Stimulated activated CD8-positive, alpha-beta memory T cell treated with anti-CD3 and anti-CD28 coated beads, Interleukin-7, amount 100 ng/mL, for 24 hours (primary cell): ENCODE measurements around the gene IRAK2.

Source experiments
- DNase-seq: peaks from one replicate; pipeline ENCODE4 v3.0.0-alpha.2; 2020; ENCODE audit warnings: low read depth

The IRAK2 gene

GRCh38 chr3:10189557-10190354 is 25.0 kb downstream of the IRAK2 start:
- DNase-seq: no peak

GRCh38 chr3:10192953-10193691 is 28.4 kb downstream of the IRAK2 start:
- DNase-seq: no peak

- no peak for DNase-seq
These were observed 29.1 kb downstream of the IRAK2 start for GRCh38 chr3:10193692-10194327.

GRCh38 chr3:10194328-10195071 is 29.8 kb downstream of the IRAK2 start:
- DNase-seq: no peak

- no peak for DNase-seq
These were observed 30.8 kb downstream of the IRAK2 start for GRCh38 chr3:10195366-10196089.

- DNase-seq: no peak
These were observed 31.8 kb downstream of the IRAK2 start for GRCh38 chr3:10196389-10197052.

GRCh38 chr3:10198226-10198625 is 33.5 kb downstream of the IRAK2 start:
- no peak for DNase-seq

GRCh38 chr3:10198761-10199649 is 34.3 kb downstream of the IRAK2 start:
- no peak for DNase-seq

GRCh38 chr3:10204921-10205320 is 40.2 kb downstream of the IRAK2 start:
- DNase-seq: no peak

GRCh38 chr3:10205451-10206165 is 40.9 kb downstream of the IRAK2 start:
- no peak for DNase-seq

- no peak for DNase-seq
These were observed 41.4 kb downstream of the IRAK2 start for GRCh38 chr3:10206166-10206511.

- DNase-seq: no peak
These were observed 48.6 kb downstream of the IRAK2 start for GRCh38 chr3:10213156-10213792.

- no peak for DNase-seq
These were observed 51.1 kb downstream of the IRAK2 start for GRCh38 chr3:10215578-10216368.

GRCh38 chr3:10217359-10217758 is 52.6 kb downstream of the IRAK2 start:
- DNase-seq: no peak

- DNase-seq: no peak
These were observed 55.0 kb downstream of the IRAK2 start for GRCh38 chr3:10219737-10220136.

GRCh38 chr3:10223676-10224639 is 59.2 kb downstream of the IRAK2 start:
- no peak for DNase-seq
